Measurements from ENCODE around the gene USP4.

DNA sequence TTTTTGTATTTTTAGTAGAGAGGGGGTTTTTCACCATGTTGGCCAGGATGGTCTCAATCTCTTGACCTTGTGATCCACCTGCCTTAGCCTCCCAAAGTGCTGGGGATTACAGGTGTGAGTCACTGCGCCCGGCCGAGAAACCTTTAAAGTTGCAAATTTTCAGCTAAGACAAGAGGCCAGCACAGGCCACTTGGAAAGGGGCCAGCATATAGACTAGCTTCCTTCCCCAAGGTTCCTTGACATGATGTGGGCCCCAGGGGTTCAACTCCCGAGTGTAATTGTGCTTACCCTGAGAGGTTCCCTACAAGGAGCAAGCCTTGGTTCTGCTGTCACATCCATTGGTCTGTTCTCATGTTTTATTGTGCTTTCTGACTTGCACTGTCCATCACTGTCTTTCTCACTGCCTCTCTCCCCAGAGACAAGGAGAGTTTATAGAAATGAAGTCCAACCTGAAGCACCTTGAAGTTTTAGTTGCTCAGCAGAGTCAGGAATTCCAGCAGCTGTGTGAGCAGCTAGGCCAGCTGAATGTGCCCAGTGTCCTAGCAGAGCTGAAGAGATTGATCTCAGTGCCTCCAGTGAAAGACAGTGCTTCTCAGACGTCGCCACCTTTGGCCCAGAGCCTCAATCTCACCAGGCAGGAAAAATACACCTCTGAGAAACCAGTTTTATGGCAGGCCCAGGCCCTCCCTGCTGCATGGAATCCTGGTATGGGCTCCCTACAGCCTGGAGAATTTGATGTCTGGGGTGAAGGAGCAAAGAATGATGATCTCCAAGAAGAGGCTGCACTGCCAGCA lies 83.9 kb downstream of the USP4 start:
- TF ChIP-seq POLR2A (IDR thresholded peaks at IDR 0.05; ENCODE audit: insufficient read depth in 1 of 2, low read depth in 2 of 2, low read length in 2 of 2) (no peak), ZZZ3 (CRISPR knock-in tag; IDR thresholded peaks at IDR 0.05; ENCODE audit: borderline replicate concordance) (no peak), RNF2 (conservative IDR thresholded peaks at IDR 0.05; ENCODE audit: low read depth) (no peak), MAX (IDR thresholded peaks at IDR 0.05) (no peak), MNT (IDR thresholded peaks at IDR 0.05) (no peak)

Data from HepG2 (cell line).